Esophagus squamous epithelium (tissue), 5 donors: ENCODE data around the gene PHLDB2. TPM values are rescaled to one million over a fixed set of nuclear protein-coding genes. Genes with fewer than 3 reads are reported as not detected.

Experiments used
- DNase-seq: peaks from one replicate; lab custom pipeline; 2025; lab: John Stamatoyannopoulos, UW
- H3K27ac ChIP-seq, 4 donors: fragments of 200-600 bp; sonication (generic); one replicate each; pipeline ENCODE4 v1.5.1; 2016 to 2019; ENCODE audit warnings: mild to moderate bottlenecking in 1 of 4
- H3K27me3 ChIP-seq, 4 donors: fragments of 200-600 bp; sonication (generic); 1 replicate in 3 of 4; 2 replicates in 1 of 4; pipeline versions ENCODE4 v1.5.1 to v1.6.0; 2017 to 2021; ENCODE audit warnings: antibody characterized with exemption in 1 of 4
- H3K36me3 ChIP-seq, 3 donors: fragments of 200-600 bp; sonication (generic); one replicate each; pipeline ENCODE4 v1.5.1; 2016 to 2019
- H3K4me1 ChIP-seq, 3 donors: fragments of 200-600 bp; sonication (generic); one replicate each; pipeline ENCODE4 v1.5.1; 2017 to 2019
- H3K4me3 ChIP-seq, 4 donors: fragments of 200-600 bp; sonication (generic); 1 replicate in 3 of 4; 2 replicates in 1 of 4; pipeline ENCODE4 v1.5.1; 2016 to 2019; ENCODE audit warnings: mild to moderate bottlenecking in 2 of 4, moderate library complexity in 1 of 4
- H3K9me3 ChIP-seq, 3 donors: fragments of 200-600 bp; sonication (generic); one replicate each; pipeline ENCODE4 v1.5.1; 2016 to 2019
- POLR2A ChIP-seq, 4 donors: fragments of 450-650 bp; IDR thresholded peaks; one replicate each; pipeline ENCODE4 v1.6.1; 2017; ENCODE audit warnings: antibody characterized with exemption in 4 of 4, mild to moderate bottlenecking in 4 of 4, moderate library complexity in 3 of 4
- whole genome bisulfite sequencing, 2 donors: methylation state at CpG; one replicate each; pipeline ENCODE4 v1.1.5; 2018; 5-methylcytosine and 5-hydroxymethylcytosine counted together
- intact Hi-C: fragments of 100-400 bp; cut with DNase I; formaldehyde crosslinking; loops from one replicate; pipeline ENCODE4 v1.15.0; 2022
- total RNA-seq, 4 donors: library from RNA; depleted of rRNA; stranded (reverse); fragments of >200 nt; gene quantifications; one replicate each; pipeline ENCODE4 v1.1.0, GENCODE V29; 2016
- TF ChIP-seq, protein P1 (sequence below), 6 experiments: fragments of 450-650 bp in 4 of 6; fragments of 200-600 bp in 2 of 6; sonication (generic) in 2 of 6; IDR thresholded peaks; one replicate each; pipeline ENCODE4 v1.5.1; 2016 to 2019; ENCODE audit warnings: antibody characterized with exemption in 6 of 6, mild to moderate bottlenecking in 4 of 6, moderate library complexity in 4 of 6
- donor health status: DM: yes; HTN: yes; CAD: no.

Gene PHLDB2
- total RNA-seq, 4 donors from 2014 or later: 5.6 to 37.8 (median 19.2) TPM

DNA sequence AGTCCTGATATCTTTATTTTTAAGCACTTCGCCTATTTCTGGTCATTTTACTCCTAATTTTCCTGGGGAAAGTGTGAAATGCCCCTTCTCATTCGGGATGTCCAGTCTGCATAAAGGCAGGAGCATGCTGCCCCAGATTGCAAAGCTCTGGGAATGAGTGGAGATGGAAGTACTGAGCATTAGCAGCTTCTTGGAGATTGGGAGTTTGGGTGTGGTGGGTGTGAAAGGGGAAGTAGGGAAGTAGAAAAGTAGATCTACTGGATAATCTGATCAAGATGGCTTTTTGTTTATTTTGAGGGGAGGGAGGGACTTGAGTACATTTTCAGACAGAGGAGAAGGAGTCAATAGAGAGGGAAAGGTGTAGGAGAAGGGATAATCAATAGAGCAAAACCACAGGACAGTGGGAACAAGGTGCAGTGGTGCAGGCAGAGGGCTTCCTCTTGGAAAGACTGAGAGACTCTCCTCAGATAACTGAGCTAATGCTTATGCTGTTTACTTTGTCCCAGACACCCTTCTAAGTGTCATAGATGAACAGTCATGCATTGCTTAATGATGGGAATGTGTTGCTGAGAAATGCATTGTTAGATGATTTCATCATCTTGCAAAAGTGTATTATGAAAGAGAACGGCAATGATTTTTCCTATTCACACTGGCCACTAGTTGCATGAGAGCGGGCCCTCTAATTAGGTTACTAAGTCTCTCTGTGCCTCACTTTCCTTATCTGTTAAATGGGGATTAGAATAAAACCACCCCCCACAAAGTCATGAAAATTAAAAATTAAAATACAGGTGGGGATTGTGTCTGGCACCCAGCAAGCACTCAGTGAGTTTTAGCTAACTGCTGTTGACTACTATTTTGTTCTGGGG lies 45.5 kb downstream of the PHLDB2 start:
- intact Hi-C loops: no loop called here
- Histone ChIP-seq H3K4me3 (no peak overlapping the region), H3K9me3 (no peaks in the 10 kb centered on the region), H3K27ac (peak overlapping the region in 3 of 4 donors; percentile 55 to 80 (median 57)), H3K36me3 (no peaks in the 10 kb centered on the region), H3K27me3 (no peaks in the 10 kb centered on the region), H3K4me1 (peaks cover 5 to 20% (median 15%) of the 10 kb centered on the region in 3 donors)
- TF ChIP-seq, protein P1, sequence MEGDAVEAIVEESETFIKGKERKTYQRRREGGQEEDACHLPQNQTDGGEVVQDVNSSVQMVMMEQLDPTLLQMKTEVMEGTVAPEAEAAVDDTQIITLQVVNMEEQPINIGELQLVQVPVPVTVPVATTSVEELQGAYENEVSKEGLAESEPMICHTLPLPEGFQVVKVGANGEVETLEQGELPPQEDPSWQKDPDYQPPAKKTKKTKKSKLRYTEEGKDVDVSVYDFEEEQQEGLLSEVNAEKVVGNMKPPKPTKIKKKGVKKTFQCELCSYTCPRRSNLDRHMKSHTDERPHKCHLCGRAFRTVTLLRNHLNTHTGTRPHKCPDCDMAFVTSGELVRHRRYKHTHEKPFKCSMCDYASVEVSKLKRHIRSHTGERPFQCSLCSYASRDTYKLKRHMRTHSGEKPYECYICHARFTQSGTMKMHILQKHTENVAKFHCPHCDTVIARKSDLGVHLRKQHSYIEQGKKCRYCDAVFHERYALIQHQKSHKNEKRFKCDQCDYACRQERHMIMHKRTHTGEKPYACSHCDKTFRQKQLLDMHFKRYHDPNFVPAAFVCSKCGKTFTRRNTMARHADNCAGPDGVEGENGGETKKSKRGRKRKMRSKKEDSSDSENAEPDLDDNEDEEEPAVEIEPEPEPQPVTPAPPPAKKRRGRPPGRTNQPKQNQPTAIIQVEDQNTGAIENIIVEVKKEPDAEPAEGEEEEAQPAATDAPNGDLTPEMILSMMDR (IDR thresholded peaks at IDR 0.05): peak in 3 of 6 experiments; percentile 10 to 52 (median 23)
- TF ChIP-seq POLR2A (IDR thresholded peaks at IDR 0.05): no peak
- WGBS, 2 donors: 56 to 73% methylated on average over 4 of the region's 4 CpGs
- no peak for DNase-seq

DNA sequence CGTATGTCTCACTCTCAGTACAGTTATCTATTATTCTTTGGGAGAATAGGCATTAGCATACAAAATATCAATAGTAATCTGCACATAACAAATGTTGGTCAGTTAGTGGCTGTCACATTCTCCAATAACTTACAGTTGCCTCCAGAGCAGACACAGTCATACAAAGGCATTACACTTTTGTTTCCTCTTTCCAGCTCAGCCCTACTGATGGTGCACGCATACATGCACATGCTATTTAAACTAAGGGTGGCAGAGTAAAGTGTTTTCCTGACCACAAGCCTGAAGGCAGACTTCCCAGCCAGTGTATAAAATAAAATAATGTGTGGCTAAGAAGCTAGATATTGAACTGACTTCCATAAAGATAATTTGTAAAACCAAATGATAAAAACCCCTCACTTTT lies 47.6 kb downstream of the PHLDB2 start:
- 70 to 86% methylated on average over 2 of the region's 2 CpGs for WGBS, 2 donors
- H3K9me3 ChIP-seq: no peaks in the 10 kb centered on the region
- TF ChIP-seq, protein P1 (IDR thresholded peaks at IDR 0.05): no peak
- no peak for TF ChIP-seq POLR2A (IDR thresholded peaks at IDR 0.05)
- no peaks in the 10 kb centered on the region for H3K36me3 ChIP-seq
- DNase-seq: no peak
- intact Hi-C loops: no loop called here
- no peak overlapping the region for H3K4me3 ChIP-seq
- peaks cover 5 to 36% (median 30%) of the 10 kb centered on the region in 3 donors for H3K4me1 ChIP-seq
- no peak overlapping the region for H3K27ac ChIP-seq
- H3K27me3 ChIP-seq: no peaks in the 10 kb centered on the region

DNA sequence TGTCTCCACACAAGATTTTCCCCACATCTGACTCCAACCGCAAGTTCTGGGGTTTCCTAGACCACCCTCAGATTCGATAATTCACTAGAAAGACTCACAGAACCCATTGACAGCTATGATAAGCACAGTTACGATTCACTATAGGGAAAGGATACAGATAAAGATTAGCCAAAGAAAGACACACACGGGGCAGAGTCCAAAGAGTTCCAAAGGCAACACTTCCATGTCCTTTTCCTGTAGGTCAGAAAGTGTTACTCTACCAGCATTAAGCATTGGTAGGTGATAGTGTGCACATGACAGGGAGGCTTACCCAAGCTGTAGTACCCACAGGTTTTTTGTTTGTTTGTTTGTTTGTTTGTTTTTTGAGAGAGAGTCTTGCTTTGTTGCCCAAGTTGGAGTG lies 48.1 kb downstream of the PHLDB2 start:
- no peak overlapping the region for H3K4me3 ChIP-seq
- no peak overlapping the region for H3K27ac ChIP-seq
- intact Hi-C loops: no loop called here
- H3K36me3 ChIP-seq: no peaks in the 10 kb centered on the region
- peaks cover 5 to 39% (median 35%) of the 10 kb centered on the region in 3 donors for H3K4me1 ChIP-seq
- no peak for DNase-seq
- TF ChIP-seq POLR2A (IDR thresholded peaks at IDR 0.05): no peak
- TF ChIP-seq, protein P1 (IDR thresholded peaks at IDR 0.05): no peak
- no peaks in the 10 kb centered on the region for H3K9me3 ChIP-seq
- H3K27me3 ChIP-seq: no peaks in the 10 kb centered on the region
- WGBS, 2 donors: 85 to 91% methylated on average over 4 of the region's 4 CpGs

DNA sequence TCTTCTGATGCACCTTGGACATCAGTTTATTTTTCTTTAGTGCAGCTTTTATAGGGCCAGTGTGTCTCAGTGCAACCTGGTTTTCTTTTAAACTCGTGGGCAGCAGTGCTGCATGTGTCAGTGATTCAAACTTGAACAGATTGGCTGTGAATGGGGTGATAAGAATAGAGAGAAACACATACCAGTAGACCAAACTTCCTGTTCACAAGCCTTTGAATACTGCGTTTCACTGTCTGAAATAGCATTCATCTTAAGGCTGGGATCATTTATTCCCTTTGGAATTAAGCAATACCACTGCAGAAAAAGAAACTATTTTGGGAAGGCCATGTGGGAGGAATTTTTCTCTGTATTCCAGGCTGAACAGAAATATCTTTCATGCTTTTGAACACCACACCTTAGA lies 51.7 kb downstream of the PHLDB2 start:
- intact Hi-C loops: no loop called here
- peaks cover 0 to 20% (median under 1%) of the 10 kb centered on the region in 3 donors for H3K36me3 ChIP-seq
- WGBS, 2 donors: 3 to 8% methylated on average over 2 of the region's 2 CpGs
- H3K4me1 ChIP-seq: peaks cover 0 to 26% (median 19%) of the 10 kb centered on the region in 3 donors
- no peaks in the 10 kb centered on the region for H3K27me3 ChIP-seq
- TF ChIP-seq, protein P1 (IDR thresholded peaks at IDR 0.05): no peak
- TF ChIP-seq POLR2A (IDR thresholded peaks at IDR 0.05): no peak
- no peaks in the 10 kb centered on the region for H3K9me3 ChIP-seq
- peak overlapping the region in 2 of 4 donors; percentile 30 to 45 for H3K27ac ChIP-seq
- H3K4me3 ChIP-seq: no peak overlapping the region
- DNase-seq: no peak

DNA sequence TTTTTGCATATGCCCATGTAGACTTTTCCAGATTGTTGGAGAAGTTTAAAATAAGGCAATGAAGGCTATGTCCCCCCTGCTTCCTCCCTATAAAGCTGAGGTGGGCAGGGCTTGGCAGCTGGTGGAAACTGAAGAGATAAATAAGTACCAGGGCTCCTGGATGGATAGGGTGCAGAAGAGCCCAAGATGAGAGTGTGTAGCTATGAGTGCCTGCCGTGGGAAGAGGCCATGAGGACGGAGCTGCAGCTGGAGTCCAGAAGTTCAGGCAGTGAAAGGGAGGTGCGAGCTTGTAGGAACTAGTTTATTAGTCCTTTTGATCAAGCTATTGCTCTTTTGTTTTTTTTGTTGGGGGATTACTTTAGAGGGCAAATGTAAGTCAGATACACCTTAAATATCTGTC lies 52.4 kb downstream of the PHLDB2 start:
- intact Hi-C loops: no loop called here
- 14 to 28% methylated on average over 3 of the region's 3 CpGs for WGBS, 2 donors
- H3K4me1 ChIP-seq: peaks cover 0 to 30% (median 19%) of the 10 kb centered on the region in 3 donors
- H3K4me3 ChIP-seq: no peak overlapping the region
- no peak for DNase-seq
- peaks cover 0 to 25% (median 4%) of the 10 kb centered on the region in 3 donors for H3K36me3 ChIP-seq
- H3K27me3 ChIP-seq: no peaks in the 10 kb centered on the region
- H3K9me3 ChIP-seq: no peaks in the 10 kb centered on the region
- TF ChIP-seq, protein P1 (IDR thresholded peaks at IDR 0.05): no peak
- no peak for TF ChIP-seq POLR2A (IDR thresholded peaks at IDR 0.05)
- H3K27ac ChIP-seq: peak overlapping the region in 2 of 4 donors; percentile 30 to 45
